NCI-H446 (cell line): ENCODE results near the gene ZNF311.
"Not testable (repeated sequence)": the region's sequence is repeated elsewhere in the genome, so short reads cannot be mapped to it uniquely, and the experiment has no call there.

Experiments
- DNase-seq, 2 experiments: peaks; one replicate each; lab custom pipeline; 2025; lab: John Stamatoyannopoulos, UW

ZNF311 gene

GRCh38 chr6:28982476-28983266, 22.4 kb downstream of the ZNF311 start:
- DNase-seq = peak; percentile 59 to 65

- DNase-seq = peak; percentile 86 to 92
Observed at GRCh38 chr6:28981833-28982475, 23.2 kb downstream of the ZNF311 start.

- peak; percentile 87 to 92 for DNase-seq
Observed at GRCh38 chr6:28981431-28981832, 23.7 kb downstream of the ZNF311 start.

- peak; percentile 82 to 89 for DNase-seq
Observed at GRCh38 chr6:28980852-28981430, 24.2 kb downstream of the ZNF311 start.

GRCh38 chr6:28980137-28980851, 24.8 kb downstream of the ZNF311 start:
- DNase-seq = peak in 1 of 2 experiments; percentile 28

- no peak for DNase-seq
Observed at GRCh38 chr6:28979679-28980078, 25.4 kb downstream of the ZNF311 start.

GRCh38 chr6:28978959-28979561, 26.1 kb downstream of the ZNF311 start:
- no peak for DNase-seq

GRCh38 chr6:28978133-28978491, 27.0 kb downstream of the ZNF311 start:
- DNase-seq = no peak

- DNase-seq = no peak
Observed at GRCh38 chr6:28977341-28978132, 27.6 kb downstream of the ZNF311 start.

- no peak for DNase-seq
Observed at GRCh38 chr6:28976677-28977076, 28.4 kb downstream of the ZNF311 start.

- no peak for DNase-seq
Observed at GRCh38 chr6:28974505-28974904, 30.6 kb downstream of the ZNF311 start.

- not testable (repeated sequence) for DNase-seq
Observed at GRCh38 chr6:28970056-28970455, 35.1 kb downstream of the ZNF311 start.

- DNase-seq = no peak
Observed at GRCh38 chr6:28969129-28969528, 36.0 kb downstream of the ZNF311 start.

GRCh38 chr6:28968476-28968875, 36.6 kb downstream of the ZNF311 start:
- no peak for DNase-seq

- no peak for DNase-seq
Observed at GRCh38 chr6:28965706-28966105, 39.4 kb downstream of the ZNF311 start.

GRCh38 chr6:28960846-28961500, 44.1 kb downstream of the ZNF311 start:
- no peak for DNase-seq

- peak in 1 of 2 experiments; percentile 27 for DNase-seq
Observed at GRCh38 chr6:28958561-28959243, 46.4 kb downstream of the ZNF311 start.

GRCh38 chr6:28957795-28958314, 47.3 kb downstream of the ZNF311 start:
- not testable (repeated sequence) for DNase-seq

GRCh38 chr6:28956331-28956730, 48.8 kb downstream of the ZNF311 start:
- DNase-seq = no peak
